HG02943 (cell line): ENCODE measurements around the gene PRMT7.

Experiments used
- ATAC-seq: cut with Tn5 transposase; IDR thresholded peaks from one replicate; pipeline ENCODE4 v1.9.1; 2021; ENCODE audit warnings: mild to moderate bottlenecking, low read depth, moderate library complexity; ENCODE audit not compliant: unreplicated experiment

Gene PRMT7

GRCh38 chr16:68310774-68311511, at the start of gene PRMT7, which contains the start of gene SLC7A6OS:
TSS of gene PRMT7 (plus strand) at chr16:68311019. CDS start at chr16:68315980, 4,961 bp downstream.
TSS of gene SLC7A6OS (minus strand) at chr16:68310946. CDS start at chr16:68310926, 20 bp downstream.
- peak; percentile 97 for ATAC-seq

- no peak for ATAC-seq
Observed at GRCh38 chr16:68263559-68264127, 47.2 kb upstream of the PRMT7 start.

- ATAC-seq: peak; percentile 62
Observed at GRCh38 chr16:68264128-68265077, 46.4 kb upstream of the PRMT7 start, which contains the start of gene SLC7A6. TSS of gene SLC7A6 (plus strand) at chr16:68264526. CDS start at chr16:68274727, 10,201 bp downstream.

GRCh38 chr16:68265078-68265920, 45.5 kb upstream of the PRMT7 start:
- no peak for ATAC-seq

- ATAC-seq: no peak
Observed at GRCh38 chr16:68267612-68268405, 43.0 kb upstream of the PRMT7 start.

- no peak for ATAC-seq
Observed at GRCh38 chr16:68269793-68270192, 41.0 kb upstream of the PRMT7 start.

- ATAC-seq: no peak
Observed at GRCh38 chr16:68270353-68270752, 40.5 kb upstream of the PRMT7 start.

- no peak for ATAC-seq
Observed at GRCh38 chr16:68272507-68273209, 38.2 kb upstream of the PRMT7 start.

- no peak for ATAC-seq
Observed at GRCh38 chr16:68273459-68273858, 37.4 kb upstream of the PRMT7 start.

- ATAC-seq: no peak
Observed at GRCh38 chr16:68273896-68274295, 36.9 kb upstream of the PRMT7 start.

- no peak for ATAC-seq
Observed at GRCh38 chr16:68274441-68274840, 36.4 kb upstream of the PRMT7 start.

GRCh38 chr16:68275611-68276191, 35.1 kb upstream of the PRMT7 start:
- ATAC-seq: no peak

- no peak for ATAC-seq
Observed at GRCh38 chr16:68276223-68276622, 34.6 kb upstream of the PRMT7 start.

GRCh38 chr16:68279726-68280558, 30.9 kb upstream of the PRMT7 start:
- ATAC-seq: no peak

GRCh38 chr16:68281368-68282063, 29.3 kb upstream of the PRMT7 start:
- no peak for ATAC-seq

- no peak for ATAC-seq
Observed at GRCh38 chr16:68282064-68282452, 28.8 kb upstream of the PRMT7 start.

GRCh38 chr16:68283346-68283745, 27.5 kb upstream of the PRMT7 start:
- no peak for ATAC-seq
